ENCODE results near the gene TMEM63B.
"Not testable (repeated sequence)": the region's sequence is repeated elsewhere in the genome, so short reads cannot be mapped to it uniquely, and the experiment has no call there.

Gene TMEM63B

DNA sequence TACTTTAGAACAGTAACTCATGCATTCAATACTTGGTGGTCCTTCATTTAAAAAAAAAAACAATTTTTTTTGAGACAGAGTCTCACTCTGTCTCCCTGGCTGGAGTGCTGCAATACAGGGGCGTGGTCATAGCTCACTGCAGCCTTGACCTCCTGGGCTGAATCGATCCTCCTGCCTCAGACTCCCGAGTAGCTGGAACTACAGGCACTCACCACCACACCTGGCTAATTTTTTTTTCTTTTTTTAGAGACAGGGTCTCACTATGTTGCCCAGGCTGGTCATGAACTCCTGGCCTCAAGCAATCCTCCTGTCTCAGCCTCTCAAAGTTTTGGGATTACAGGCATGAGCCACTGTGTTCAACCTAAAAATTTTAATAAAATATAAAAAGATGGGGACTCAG, 17.2 kb downstream of the TMEM63B start:
- not testable (repeated sequence) for DNase-seq (ENCODE audit: low read depth)

DNA sequence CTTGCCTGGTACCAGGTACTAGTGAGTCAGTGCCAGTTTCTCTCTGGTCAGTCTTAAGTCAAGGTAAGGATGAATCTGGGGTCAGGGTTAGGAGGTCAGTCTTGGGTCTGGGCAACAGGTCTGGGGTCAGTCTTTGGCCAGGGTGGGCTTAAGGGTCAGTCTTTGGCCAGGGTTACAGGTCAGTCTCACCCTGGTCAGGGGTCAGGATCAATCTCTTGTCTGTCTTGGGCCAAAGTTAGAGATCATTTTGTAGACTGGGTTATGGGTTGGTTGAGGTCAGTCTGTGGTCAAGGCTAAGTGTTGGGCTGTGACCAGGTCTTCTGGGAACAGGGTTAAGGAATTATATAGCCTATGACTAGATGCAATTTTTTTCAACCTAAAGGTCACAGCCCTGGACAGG, 18.5 kb downstream of the TMEM63B start:
- no peak for DNase-seq (ENCODE audit: low read depth)

DNA sequence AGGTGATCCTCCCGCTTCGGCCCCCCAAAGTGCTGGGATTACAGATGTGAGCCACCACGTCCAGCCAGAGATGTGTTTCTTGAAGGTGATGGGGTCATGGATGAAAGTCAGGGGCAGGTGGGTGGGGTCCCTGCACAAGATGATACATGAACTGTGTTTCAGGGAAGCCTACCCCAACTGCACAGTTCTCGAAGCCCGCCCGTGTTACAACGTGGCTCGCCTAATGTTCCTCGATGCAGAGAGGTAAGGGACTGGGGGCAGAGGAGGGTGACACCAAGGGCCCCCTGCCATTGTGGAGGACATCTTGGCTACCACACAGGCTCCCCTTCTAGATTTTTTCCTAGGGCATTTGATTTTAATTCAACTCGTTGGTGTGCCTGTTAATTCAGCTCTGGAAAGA, 19.3 kb downstream of the TMEM63B start:
- no peak for DNase-seq (ENCODE audit: low read depth)

DNA sequence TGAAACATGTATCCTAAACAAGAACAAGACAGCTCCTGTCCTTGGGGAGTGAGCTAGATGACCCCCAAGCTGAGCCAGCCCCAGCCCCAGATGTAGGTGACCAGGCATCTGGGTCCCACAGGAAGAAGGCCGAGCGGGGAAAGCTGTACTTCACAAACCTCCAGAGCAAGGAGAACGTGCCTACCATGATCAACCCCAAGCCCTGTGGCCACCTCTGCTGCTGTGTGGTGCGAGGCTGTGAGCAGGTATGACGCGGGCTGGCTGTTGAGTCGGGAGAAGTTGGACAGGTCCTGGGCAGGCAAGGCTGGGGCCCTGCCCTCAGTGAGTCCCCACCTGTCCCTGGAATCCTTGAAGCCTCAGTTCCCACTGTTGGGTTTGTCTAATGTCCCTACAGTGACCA, 19.9 kb downstream of the TMEM63B start:
- no peak for DNase-seq (ENCODE audit: low read depth)

DNA sequence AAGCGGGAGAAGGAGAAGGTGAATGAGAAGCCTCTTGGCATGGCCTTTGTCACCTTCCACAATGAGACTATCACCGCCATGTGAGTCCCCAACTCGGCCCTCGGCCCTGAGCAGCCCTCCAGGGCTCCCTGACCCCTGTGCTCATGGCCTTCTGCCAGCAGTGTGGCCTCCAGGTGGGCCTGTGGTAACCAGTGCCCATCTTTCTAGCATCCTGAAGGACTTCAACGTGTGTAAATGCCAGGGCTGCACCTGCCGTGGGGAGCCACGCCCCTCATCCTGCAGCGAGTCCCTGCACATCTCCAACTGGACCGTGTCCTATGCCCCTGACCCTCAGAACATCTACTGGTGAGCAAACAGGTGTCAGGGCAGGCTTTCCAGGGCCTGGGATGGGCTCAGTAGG, 21.0 kb downstream of the TMEM63B start:
- no peak for DNase-seq (ENCODE audit: low read depth)

DNA sequence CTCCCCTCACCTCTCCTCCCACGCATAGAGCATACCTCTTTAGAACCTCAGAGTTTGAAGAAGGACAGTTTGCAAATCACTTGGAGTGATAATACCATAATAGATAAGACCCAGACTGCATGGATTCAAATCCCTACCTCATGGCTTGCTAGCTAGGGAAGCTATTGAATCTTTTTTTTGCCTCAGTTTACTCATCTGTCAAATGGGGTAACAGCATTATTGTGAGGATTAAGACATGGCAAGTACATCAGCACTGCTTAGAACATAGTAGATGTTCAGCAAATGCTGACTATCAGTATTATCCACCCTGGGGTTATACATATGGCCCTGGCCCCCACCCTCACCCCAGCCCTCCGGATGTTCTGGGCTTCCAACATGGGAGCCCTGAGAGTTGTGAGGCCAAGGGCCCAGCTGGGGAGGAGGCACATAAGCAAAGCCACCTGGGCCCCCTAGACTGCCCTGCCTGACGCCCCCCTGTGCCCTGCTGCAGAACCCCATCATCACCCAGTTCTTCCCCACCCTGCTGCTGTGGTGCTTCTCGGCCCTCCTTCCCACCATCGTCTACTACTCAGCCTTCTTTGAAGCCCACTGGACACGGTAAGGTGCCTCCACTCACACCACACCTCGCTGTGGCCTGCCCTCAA, 22.1 kb downstream of the TMEM63B start:
- DNase-seq (ENCODE audit: low read depth) = no peak

DNA sequence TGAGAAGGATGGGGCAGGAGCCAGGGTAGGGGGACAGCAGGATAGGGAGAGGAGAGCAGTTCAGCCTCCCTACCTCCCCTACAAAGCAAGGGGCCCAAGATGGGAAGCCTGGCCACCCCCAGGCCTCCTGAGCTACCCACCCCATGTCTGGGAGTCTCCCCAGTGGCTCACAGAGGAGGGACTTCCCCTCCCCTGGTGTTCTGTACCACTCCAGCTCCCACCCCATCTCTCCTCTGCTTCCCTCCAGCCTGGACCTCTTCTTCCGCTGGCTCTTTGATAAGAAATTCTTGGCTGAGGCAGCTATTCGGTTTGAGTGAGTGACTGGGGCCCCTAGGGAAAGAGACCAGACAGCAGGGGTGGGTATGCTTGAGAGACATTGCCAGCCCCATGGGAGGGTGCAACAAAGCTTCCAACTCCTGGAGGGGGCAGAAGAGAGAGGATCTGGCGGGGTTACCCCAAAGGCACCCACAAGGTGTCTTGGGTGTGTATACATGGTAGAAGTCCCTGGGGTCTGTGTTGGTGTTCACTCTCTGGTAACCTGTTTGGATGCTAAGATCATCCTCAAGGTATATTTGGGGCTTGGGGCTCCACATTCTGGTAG, 23.1 kb downstream of the TMEM63B start:
- no peak for DNase-seq (ENCODE audit: low read depth)

DNA sequence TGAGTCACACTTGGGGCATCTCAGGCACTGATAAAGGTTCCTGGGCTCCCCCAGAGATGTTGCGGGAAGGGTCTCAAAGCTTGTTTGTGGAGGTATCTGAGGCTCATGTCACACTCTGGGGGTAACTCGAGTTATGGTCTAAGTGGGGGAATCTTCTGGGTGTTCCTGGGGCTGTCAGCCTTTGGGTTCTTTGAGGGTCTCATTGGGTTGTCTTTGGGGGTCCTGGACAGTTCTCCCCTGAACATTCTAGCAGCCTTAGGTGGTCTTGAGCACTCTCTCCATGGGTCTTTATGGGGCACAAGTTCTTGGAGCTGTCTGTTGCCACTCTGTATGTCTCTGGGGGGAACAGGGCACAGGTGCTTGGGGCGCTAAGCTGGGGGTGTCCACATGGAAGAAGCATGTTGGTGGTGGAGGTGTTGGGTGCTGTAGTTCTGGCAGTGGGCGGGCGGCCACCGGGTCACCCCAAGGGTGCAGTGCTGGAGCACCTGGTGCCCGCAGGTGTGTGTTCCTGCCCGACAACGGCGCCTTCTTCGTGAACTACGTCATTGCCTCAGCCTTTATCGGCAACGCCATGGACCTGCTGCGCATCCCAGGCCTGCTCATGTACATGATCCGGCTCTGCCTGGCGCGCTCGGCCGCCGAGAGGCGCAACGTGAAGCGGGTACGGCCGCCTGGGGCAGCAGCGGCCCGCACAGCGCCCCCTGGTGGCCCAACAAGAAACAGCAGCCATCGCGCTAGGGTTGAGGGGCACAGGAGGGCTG, 24.2 kb downstream of the TMEM63B start:
- peak; percentile 47 for DNase-seq (ENCODE audit: low read depth)

DNA sequence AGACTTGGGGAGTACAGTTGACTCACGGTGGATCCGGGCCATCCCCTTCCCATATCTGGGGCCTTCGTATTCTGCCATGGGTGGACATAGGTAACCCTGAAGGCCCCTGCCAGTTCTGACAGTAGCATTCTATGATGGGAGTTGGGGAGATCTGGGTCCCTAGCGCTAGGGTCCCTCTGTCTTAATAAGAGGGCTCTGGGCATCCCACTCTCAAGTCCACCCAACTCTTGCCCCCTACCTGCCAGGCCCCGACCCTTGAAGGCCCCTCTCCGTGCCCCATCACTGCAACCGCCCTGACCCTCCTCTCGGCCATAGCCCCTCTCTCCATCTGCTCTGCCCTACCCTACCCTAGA, 24.7 kb downstream of the TMEM63B start:
- DNase-seq (ENCODE audit: low read depth) = no peak

DNA sequence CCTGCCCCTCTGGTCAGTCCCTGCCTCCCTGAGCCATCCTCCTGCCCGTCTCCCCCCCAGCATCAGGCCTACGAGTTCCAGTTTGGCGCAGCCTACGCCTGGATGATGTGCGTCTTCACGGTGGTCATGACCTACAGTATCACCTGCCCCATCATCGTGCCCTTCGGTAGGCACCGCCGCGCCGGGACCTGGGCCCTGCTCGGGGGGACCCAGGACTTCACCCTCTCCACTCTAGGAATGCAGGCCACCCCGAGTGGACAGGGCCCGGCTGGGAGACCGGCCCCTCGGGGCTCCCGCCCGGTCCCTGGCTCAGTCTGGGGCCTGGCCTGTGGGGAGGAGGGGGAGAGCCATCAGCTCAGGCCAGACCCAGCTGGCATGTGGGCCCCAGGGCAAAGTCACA, 25.2 kb downstream of the TMEM63B start:
- DNase-seq (ENCODE audit: low read depth) = no peak

DNA sequence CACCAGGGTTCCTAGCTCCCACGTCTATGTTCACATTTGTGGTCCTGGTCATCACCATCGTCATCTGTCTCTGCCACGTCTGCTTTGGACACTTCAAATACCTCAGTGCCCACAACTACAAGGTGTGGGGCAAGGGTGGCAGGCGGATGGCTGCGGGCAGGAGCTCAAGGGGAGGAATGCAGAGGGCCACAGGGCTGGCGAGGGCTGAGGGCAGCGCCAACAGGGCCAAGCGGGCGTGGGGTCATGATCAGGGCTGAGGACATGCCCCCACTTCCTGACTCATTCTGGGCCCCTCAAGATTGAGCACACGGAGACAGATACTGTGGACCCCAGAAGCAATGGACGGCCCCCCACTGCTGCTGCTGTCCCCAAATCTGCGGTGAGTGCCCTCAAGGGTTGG, 26.7 kb downstream of the TMEM63B start:
- no peak for DNase-seq (ENCODE audit: low read depth)

DNA sequence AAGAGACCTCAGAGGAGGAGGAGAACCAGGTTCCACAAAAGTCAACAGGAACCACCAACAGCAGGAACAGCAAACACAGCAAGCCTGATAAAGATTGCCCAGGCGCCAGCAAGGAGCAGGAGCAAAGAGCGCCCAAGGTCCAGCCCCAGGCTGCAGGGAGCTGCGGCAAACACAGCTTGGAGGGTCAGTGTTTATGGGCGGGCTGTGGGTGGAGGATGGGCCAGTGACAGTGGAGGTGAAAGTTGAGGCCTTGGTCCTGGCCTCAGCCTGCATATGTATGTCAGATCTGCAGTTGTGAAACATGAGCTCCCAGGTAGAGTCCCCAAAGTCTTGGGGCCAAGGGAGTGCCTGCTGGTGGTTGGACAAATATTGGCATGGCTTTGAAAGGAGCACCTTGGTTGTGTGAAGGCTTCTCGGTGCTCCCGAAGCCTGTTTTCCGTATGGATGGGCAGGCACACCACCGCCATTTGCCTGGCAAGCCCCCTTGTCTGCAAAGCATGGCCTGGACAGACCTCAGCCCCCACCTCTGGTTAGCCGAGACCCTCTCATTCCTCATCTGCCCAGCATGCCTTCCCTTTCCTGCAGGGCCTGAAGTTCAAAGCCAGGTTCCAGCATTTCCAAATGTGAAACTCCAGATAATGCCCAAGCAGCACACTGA, 29.3 kb downstream of the TMEM63B start:
- DNase-seq (ENCODE audit: low read depth) = no peak

DNA sequence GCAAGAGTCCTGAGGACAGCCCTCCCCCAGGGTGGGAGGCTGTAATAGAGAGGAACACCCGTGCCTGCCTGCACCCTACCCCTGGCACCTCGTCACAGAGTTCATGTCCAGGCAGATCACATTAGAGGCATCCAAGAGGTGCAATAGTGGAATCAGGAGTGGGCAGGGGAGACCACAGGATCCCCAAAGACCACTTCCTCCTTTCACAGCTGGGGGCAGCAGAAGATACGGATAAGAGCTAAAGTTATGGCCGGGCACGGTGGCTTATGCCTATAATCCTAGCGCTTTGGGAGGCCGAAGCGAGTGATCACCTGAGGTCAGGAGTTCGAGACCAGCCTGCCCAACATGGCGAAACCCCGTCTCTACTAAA, 29.8 kb downstream of the TMEM63B start:
- no peak for DNase-seq (ENCODE audit: low read depth)

DNA sequence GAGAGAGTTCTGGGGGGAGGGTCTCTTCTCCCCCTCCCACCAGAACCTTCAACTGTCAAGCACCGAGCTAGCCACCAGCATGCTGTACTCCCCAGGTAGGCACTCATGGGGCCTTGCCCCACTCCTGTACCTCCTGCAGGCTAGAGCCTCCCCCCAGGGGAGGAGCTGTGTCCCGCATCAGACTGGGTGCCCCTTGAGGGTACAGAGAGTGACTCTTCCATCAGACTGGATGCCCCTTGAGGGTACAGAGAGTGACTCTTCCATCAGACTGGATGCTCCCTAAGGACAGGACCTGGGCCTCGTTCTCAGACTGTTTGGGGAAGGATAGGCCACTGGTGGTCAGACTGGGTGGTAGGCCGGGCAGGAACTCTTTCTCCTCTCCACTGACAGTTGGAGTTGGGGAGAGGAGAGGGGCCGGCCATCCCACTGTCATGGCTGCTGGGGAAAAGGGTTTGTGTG, 31.4 kb downstream of the TMEM63B start, which contains the start of gene CAPN11:
CAPN11 (plus strand) TSS at position 51 of the 459 bp plus-strand sequence; CDS start at position 80, 29 bp downstream.
- DNase-seq (ENCODE audit: low read depth) = no peak

DNA sequence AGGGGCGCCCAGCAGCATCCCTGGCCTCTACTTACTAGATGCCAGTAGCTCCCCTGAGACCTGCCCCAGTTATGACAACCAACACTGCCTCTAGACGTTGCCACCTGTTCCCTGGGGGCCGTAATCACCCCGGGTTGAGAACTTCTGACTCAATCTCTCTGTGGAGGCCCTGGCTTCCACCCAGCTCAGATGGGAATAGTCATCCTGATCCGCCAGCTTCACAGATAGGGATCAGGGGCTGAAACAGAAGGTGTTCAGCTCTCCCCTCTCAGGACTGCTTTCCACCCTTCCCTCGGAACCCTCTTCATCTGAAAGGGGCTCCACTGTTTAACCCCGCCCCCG, 34.6 kb downstream of the TMEM63B start:
- DNase-seq (ENCODE audit: low read depth) = peak; percentile 24

DNA sequence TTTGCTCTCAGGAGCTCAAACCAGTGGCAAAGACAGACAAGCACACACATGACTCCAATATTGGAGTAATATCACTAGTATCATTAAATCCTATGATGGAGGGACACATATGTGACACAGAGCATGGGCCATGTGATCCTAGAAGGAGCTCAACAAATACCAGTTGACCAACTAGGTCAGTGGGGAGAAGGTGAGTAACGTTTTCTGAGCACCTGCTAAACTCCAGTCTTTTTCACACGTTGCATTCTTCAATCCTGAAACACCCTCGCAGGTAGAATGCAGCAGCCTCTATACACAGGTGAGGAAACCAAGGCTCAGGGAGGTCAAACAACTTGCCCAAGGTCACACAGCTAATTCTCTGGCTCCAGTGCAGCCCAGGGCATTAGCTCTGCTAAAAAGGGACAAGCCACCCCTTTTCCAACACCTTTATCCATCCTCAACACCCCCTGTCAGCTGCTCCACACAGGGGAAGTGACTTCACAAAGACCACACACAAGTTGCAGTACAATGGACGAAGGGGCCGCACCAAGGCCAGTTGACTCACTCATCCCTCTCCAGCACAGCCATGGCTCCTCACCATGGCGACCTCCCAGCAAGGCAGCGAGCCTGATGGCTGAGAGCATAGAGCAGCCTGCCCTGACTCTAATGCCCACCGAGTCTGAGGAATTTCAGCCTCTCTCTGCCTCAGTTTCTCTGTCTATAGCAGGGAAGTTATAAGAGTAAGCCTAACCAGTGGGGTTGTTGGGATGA, 35.7 kb downstream of the TMEM63B start:
- no peak for DNase-seq (ENCODE audit: low read depth)

DNA sequence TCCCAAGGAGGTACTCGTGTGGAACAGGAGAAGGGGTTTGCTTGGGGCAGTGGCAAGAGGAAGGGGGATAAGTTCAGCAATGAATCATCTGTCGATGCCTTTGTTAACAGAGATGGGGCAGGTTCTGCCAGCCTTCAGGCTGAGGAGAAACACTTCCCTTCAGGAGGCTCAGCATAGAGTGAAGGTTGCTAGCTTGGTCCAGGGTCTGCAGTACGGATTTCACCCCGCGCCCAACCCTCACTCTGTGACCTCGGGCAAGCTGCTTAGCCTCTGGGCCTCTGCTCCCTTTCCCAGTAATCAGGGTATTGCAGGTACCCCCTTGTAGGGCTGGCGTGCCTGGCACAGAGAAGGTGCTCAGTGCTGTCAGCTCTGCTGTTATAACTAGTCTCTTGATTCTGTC, 38.8 kb downstream of the TMEM63B start:
- no peak for DNase-seq (ENCODE audit: low read depth)

DNA sequence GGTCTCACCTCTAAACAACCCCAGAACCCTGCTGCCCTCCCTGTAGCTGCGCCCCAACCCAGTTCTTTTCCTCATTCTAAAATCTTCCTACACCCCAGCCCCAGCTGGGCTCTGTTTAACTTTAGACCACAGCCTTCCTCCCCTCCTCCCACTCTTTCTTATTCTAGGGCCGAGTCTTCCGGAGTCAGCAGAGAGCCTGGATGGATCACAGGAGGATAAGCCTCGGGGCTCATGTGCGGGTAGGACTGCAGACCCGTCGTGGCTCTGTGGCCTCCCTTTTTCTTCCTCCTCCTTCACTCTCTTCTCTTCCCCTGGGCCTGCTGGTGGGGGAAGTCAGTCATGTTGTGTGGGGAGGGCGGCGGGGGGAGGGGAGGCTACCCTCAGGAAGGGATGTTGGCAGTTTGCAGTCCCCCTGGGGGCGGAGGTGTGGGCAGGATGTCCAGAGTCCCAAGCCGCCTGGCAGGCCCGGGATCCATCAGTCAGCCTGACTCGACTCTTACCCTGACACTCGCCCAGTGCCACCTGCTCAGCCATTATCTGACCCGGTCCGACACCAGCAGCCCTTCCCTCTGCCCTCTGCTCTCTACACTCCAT, 39.3 kb downstream of the TMEM63B start:
- no peak for DNase-seq (ENCODE audit: low read depth)

DNA sequence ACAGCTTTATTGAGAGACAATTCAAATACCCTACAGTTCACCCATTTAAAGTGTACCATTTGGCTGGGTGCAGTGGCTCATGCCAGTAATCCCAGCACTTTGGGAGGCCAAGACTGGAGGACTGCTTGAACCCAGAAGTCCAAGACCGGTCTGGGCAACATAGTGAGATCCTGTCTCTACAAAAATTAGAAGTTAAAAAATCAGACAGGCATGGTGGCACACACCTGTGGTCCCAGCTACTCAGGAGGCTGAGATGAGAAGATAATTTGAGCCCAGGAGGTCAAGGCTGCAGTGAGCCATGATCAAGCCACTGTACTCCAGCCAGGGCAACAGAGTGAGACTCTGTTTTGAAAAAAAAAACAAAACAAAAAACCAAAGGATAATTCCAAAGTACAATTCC, 40.2 kb downstream of the TMEM63B start:
- no peak for DNase-seq (ENCODE audit: low read depth)

DNA sequence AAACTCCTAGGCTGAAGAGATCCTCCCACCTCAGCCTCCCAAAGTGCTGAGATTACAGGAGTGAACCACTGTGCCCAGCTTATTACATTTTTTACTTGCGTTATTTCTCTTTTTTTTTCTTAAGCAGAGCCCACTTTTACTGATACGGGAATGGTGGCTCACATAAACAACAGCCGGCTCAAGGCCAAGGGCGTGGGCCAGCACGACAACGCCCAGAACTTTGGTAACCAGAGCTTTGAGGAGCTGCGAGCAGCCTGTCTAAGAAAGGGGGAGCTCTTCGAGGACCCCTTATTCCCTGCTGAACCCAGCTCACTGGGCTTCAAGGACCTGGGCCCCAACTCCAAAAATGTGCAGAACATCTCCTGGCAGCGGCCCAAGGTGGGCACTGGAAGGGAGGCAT, 41.8 kb downstream of the TMEM63B start:
- DNase-seq (ENCODE audit: low read depth) = no peak

DNA sequence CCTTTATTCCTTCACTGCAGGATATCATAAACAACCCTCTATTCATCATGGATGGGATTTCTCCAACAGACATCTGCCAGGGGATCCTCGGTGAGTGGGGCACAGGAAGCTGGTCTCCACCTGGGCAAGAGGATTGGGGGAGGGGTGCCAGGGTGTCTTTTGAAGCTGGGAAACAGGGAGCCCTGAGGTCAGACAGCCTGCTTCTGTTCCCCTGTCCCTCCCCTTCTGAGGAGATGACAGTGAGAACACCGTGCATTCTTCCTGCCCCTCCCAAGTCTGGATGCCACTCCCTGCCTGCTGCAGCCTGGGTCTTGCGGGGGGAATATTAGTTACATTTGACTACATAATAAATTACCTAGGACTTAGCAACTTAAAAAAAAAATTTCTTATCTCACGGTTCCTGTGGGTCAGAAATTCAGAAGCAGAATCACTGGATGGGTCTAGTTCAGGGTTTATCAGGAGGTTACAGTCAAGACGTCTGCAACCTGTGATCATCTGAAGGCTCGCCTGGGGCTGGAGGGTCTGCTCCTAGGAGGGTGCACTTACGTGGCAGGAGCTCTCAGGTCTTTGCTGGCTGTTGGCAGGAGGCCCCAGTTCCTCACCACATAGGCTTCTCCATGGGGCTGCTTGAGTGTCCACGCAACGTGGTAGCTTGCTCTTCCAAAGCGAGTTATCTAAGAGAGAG, 42.7 kb downstream of the TMEM63B start:
- DNase-seq (ENCODE audit: low read depth) = no peak

Measured in fibroblast of gingiva (primary cell).